Nephron (organoid): ENCODE data around the gene NOX5.

Experiments used
- H3K27ac Mint-ChIP-seq, 3 experiments: 2 replicates each; pipeline ENCODE4 v1.8.0; 2020; ENCODE audit warnings: mixed read lengths in 3 of 3, mild to moderate bottlenecking in 2 of 3, moderate library complexity in 1 of 3
- H3K27me3 Mint-ChIP-seq: 2 replicates; pipeline ENCODE4 v1.8.0; 2021; ENCODE audit warnings: low read depth, mild to moderate bottlenecking, moderate library complexity, mixed read lengths
- H3K36me3 Mint-ChIP-seq: 2 replicates; pipeline ENCODE4 v1.8.0; 2020; ENCODE audit warnings: low read depth, mixed read lengths
- H3K4me1 Mint-ChIP-seq: 2 replicates; pipeline ENCODE4 v1.8.0; 2020; ENCODE audit warnings: mixed read lengths
- H3K4me3 Mint-ChIP-seq, 3 experiments: 2 replicates each; pipeline ENCODE4 v1.8.0; 2020; ENCODE audit warnings: mild to moderate bottlenecking in 3 of 3, mixed read lengths in 3 of 3, moderate library complexity in 2 of 3
- H3K9me3 Mint-ChIP-seq: 2 replicates; pipeline ENCODE4 v1.8.0; 2020; ENCODE audit warnings: mixed read lengths
- CTCF ChIP-seq, 3 experiments: fragments of 200-600 bp; sonication (generic); IDR thresholded peaks; one replicate each; pipeline ENCODE4 v1.5.0; 2021; ENCODE audit warnings: antibody characterized with exemption in 3 of 3; ENCODE audit not compliant: unreplicated experiment in 3 of 3

Gene NOX5

GRCh38 chr15:69093127-69093526 is 78.6 kb downstream of the NOX5 start:
- Mint-ChIP-seq H3K9me3 (no peaks in the 10 kb centered on the region), H3K27me3 (peaks cover 36% of the 10 kb centered on the region), H3K36me3 (no peaks in the 10 kb centered on the region), H3K4me3 (no peak overlapping the region), H3K4me1 (peaks cover 37% of the 10 kb centered on the region), H3K27ac (no peak overlapping the region)
- no peak for TF ChIP-seq CTCF (IDR thresholded peaks at IDR 0.05; ENCODE audit: unreplicated experiment in 3 of 3)

DNA sequence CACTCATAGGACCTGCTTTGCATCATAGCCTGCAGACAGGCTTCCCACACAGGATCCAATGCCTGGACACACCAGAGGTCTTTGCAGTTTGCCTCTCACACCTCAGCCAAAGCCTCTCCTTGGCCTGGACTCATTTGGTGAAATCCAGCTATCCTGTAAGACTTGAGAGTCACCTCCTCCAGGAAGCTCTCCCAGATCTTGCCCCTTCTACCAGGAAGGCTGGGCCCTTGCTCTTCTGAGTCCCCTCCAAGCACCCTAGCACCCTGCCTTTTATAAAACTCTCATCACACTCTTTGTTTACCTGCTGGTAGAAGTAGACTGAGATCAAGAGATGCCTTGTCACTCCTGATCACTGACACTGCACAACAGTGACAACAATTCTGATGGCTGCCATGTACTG is 79.1 kb downstream of the NOX5 start:
- Mint-ChIP-seq H3K36me3 (no peaks in the 10 kb centered on the region), H3K4me3 (no peak overlapping the region), H3K27me3 (peaks cover 31% of the 10 kb centered on the region), H3K4me1 (peaks cover 37% of the 10 kb centered on the region), H3K27ac (no peak overlapping the region), H3K9me3 (no peaks in the 10 kb centered on the region)
- TF ChIP-seq CTCF (IDR thresholded peaks at IDR 0.05; ENCODE audit: unreplicated experiment in 3 of 3): no peak

DNA sequence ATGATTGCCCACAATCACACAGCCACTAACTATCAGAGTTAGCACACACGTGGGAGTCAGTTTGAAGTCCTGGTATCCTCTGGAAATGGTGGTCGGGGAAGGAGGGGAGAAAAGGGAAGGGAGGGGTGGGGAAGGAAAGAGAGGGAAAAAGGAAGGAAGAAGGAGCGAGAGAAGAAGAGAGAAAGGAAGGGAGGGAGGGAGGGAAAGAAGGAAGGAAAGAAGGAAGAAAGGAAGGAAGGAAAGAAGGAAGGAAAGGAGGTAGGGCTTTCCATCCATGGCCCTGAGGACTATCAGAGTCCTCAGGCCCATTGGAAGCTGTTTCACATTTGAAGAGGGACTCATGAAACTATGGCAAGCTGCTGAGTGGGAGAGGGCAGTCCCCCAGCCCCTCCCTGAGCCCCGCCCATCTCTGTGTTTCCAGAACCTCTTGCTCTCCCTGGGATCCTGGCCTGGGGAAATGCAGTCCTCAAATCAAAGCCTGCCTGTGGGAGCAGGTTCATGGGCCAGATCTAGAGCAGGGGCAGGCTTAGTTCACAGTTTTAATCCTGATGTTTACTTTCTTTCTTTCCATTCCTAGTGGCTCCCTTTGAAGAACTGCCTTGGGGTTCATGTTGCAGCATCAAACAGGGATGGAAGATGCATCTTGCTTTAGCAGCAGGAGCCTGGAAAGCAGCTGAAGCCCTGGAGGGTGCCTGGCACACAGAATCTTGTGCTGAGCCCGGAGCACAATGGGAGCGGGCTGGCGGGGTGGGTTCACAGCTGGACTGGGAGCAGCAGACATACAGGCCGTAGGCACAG is 79.8 kb downstream of the NOX5 start:
- no peak for TF ChIP-seq CTCF (IDR thresholded peaks at IDR 0.05; ENCODE audit: unreplicated experiment in 3 of 3)
- H3K4me1 Mint-ChIP-seq: peaks cover 36% of the 10 kb centered on the region
- H3K27me3 Mint-ChIP-seq: peaks cover 27% of the 10 kb centered on the region
- H3K27ac Mint-ChIP-seq: peak overlapping the region in 1 of 3 experiments; percentile 65
- no peaks in the 10 kb centered on the region for H3K36me3 Mint-ChIP-seq
- no peaks in the 10 kb centered on the region for H3K9me3 Mint-ChIP-seq
- no peak overlapping the region for H3K4me3 Mint-ChIP-seq

GRCh38 chr15:69095274-69095673 is 80.8 kb downstream of the NOX5 start:
- no peak for TF ChIP-seq CTCF (IDR thresholded peaks at IDR 0.05; ENCODE audit: unreplicated experiment in 3 of 3)
- Mint-ChIP-seq H3K4me3 (peak overlapping the region in 1 of 3 experiments; percentile 17), H3K9me3 (no peaks in the 10 kb centered on the region), H3K36me3 (no peaks in the 10 kb centered on the region), H3K27me3 (peaks cover 22% of the 10 kb centered on the region), H3K4me1 (peaks cover 27% of the 10 kb centered on the region), H3K27ac (peak overlapping the region in 1 of 3 experiments; percentile 65)

- H3K36me3 Mint-ChIP-seq: no peaks in the 10 kb centered on the region
- no peak for TF ChIP-seq CTCF (IDR thresholded peaks at IDR 0.05; ENCODE audit: unreplicated experiment in 3 of 3)
- peaks cover 26% of the 10 kb centered on the region for H3K4me1 Mint-ChIP-seq
- peak overlapping the region in 1 of 3 experiments; percentile 46 for H3K4me3 Mint-ChIP-seq
- peaks cover 25% of the 10 kb centered on the region for H3K27me3 Mint-ChIP-seq
- H3K27ac Mint-ChIP-seq: peak overlapping the region in 2 of 3 experiments; percentile 62 to 65
- no peaks in the 10 kb centered on the region for H3K9me3 Mint-ChIP-seq
Measured at GRCh38 chr15:69096196-69096595, 81.7 kb downstream of the NOX5 start.

DNA sequence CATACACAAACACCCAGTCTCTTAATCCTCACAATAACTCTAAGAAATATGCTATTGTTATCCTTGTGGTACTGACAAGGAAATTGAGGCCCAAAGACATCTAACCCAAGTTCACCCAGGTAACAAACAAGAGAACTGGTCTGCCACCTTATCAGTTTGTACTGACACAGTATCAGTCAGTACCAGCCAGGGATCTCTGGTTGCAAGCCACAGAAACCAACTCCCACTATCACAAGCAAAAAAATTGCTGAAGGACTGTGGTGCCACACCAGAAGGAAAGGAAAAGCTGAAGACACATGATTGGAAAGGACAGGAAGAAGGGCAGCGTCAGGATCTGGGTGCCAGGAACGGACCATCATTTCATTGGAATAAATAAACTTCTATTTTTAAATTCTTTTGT is 82.1 kb downstream of the NOX5 start:
- Mint-ChIP-seq H3K9me3 (no peaks in the 10 kb centered on the region), H3K36me3 (no peaks in the 10 kb centered on the region), H3K27ac (peak overlapping the region in 2 of 3 experiments; percentile 62 to 65), H3K4me3 (no peak overlapping the region), H3K4me1 (peaks cover 26% of the 10 kb centered on the region), H3K27me3 (peaks cover 25% of the 10 kb centered on the region)
- TF ChIP-seq CTCF (IDR thresholded peaks at IDR 0.05; ENCODE audit: unreplicated experiment in 3 of 3): no peak
